ENCODE measurements around the gene ZNF3.

ZNF3 gene

DNA sequence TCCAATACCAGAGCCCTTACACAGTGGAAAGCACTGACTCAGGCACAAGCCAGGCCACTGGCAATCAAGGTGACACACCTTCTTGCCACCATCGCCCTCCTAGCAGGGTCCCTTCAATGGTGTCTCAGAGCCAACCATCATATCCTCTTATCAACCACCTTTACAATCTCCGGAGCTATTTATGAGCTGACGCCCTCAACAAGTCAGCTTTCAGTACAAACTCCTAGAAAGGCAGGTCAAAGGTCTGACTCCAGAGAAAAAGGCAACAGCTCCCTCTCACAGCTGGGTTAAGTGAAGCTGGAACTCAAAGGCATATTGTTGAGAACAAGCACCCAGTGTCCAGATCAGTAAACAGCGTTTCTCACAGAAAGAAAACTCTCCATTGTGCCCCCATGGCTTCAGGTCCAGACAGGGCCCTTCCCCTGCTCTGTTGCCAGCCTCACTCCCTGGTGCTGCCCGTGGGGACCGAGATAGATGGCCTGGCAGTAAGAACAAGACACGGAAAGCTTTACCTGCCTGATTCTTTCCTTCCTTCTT is 2.4 kb downstream of the ZNF3 start:
- H3K4me3 ChIP-seq (ENCODE audit: low read depth, low read length), result no peak overlapping the region
- DNase-seq (ENCODE audit: low read depth), result no peak
- TF ChIP-seq, protein P1, sequence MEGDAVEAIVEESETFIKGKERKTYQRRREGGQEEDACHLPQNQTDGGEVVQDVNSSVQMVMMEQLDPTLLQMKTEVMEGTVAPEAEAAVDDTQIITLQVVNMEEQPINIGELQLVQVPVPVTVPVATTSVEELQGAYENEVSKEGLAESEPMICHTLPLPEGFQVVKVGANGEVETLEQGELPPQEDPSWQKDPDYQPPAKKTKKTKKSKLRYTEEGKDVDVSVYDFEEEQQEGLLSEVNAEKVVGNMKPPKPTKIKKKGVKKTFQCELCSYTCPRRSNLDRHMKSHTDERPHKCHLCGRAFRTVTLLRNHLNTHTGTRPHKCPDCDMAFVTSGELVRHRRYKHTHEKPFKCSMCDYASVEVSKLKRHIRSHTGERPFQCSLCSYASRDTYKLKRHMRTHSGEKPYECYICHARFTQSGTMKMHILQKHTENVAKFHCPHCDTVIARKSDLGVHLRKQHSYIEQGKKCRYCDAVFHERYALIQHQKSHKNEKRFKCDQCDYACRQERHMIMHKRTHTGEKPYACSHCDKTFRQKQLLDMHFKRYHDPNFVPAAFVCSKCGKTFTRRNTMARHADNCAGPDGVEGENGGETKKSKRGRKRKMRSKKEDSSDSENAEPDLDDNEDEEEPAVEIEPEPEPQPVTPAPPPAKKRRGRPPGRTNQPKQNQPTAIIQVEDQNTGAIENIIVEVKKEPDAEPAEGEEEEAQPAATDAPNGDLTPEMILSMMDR (IDR thresholded peaks at IDR 0.05; ENCODE audit: low read depth, low read length, missing control alignments), result no peak

DNA sequence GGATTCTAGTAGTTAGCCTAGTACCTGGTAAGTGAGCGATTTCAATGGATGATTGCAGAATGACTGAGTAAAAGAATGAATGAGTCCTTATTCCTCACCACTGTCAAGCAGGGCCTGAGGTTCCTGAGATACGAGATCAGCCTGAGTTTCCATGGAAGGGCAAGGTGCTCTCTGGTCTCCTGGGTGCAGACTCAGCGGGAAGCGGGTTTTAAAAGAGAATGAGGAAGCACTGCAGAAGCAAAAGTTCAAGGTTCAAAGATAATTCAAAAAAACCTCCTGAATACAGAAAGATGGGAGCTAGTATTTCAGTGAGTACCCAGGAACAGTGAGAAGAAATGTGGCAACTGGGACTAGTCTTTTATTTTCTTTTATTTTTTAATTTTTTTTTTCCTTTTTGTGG is 4.3 kb downstream of the ZNF3 start:
- no peak overlapping the region for H3K4me3 ChIP-seq (ENCODE audit: low read depth, low read length)
- TF ChIP-seq, protein P1 (IDR thresholded peaks at IDR 0.05; ENCODE audit: low read depth, low read length, missing control alignments), result no peak
- DNase-seq (ENCODE audit: low read depth), result no peak

DNA sequence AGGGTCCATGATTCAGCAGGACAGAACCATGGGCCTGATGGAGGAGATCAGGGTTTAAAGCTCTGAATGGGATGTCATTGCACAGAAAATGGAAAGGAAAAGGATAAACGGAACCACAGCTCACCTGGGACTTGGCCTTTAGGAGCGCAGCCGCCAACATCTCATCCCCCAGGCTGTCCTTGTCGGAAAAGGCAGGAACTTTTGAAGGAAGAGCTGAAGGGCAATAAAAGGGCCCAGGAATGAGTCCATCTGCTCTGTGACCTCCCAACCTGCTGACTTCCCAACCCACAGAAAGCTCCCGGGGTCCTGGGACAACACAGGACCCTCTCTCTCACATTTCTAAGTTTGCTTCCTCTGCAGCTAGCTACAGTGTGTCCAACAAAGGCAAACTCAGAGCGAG is 6.1 kb downstream of the ZNF3 start:
- TF ChIP-seq, protein P1 (IDR thresholded peaks at IDR 0.05; ENCODE audit: low read depth, low read length, missing control alignments), result no peak
- DNase-seq (ENCODE audit: low read depth), result no peak
- no peak overlapping the region for H3K4me3 ChIP-seq (ENCODE audit: low read depth, low read length)

DNA sequence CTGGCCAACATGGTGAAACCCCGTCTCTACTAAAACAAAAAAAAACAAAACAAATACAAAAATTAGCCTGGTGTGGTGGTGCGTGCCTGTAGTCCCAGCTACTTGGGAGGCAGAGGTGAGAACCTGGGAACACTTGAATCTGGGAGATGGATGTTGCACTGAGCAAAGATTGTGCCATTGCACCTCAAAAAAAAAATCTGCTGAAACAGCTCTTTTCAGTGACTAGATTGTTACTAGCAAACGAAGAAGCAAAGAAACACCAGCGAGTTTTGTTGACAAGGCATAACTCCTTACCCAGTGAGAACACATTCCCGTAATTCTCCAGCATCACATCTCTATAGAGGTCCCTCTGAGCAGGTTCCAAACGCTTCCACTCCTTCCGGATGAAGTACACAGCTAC is 6.7 kb downstream of the ZNF3 start:
- DNase-seq (ENCODE audit: low read depth), result no peak
- TF ChIP-seq, protein P1 (IDR thresholded peaks at IDR 0.05; ENCODE audit: low read depth, low read length, missing control alignments), result no peak
- H3K4me3 ChIP-seq (ENCODE audit: low read depth, low read length), result no peak overlapping the region

DNA sequence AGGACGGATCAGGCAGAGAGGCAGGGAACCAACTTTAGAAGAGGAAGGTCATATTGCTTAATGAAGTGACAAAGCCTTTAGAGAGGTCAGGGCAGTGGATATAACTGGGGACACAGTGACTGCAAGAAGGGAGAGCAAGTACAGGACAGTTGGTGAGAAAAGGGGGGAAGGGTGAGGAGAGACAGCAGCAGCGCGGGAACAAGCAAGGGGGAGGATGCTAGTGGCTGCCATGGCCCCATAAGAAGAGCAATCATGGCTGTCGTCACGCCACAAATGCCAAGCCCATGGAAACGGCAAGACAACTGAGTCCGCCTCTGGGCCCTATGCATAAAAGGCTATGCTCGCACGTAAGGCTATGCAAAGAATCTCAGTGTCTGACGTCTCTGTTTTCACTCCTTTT is 9.1 kb downstream of the ZNF3 start:
- TF ChIP-seq, protein P1 (IDR thresholded peaks at IDR 0.05; ENCODE audit: low read depth, low read length, missing control alignments), result no peak
- no peak overlapping the region for H3K4me3 ChIP-seq (ENCODE audit: low read depth, low read length)
- no peak for DNase-seq (ENCODE audit: low read depth)

DNA sequence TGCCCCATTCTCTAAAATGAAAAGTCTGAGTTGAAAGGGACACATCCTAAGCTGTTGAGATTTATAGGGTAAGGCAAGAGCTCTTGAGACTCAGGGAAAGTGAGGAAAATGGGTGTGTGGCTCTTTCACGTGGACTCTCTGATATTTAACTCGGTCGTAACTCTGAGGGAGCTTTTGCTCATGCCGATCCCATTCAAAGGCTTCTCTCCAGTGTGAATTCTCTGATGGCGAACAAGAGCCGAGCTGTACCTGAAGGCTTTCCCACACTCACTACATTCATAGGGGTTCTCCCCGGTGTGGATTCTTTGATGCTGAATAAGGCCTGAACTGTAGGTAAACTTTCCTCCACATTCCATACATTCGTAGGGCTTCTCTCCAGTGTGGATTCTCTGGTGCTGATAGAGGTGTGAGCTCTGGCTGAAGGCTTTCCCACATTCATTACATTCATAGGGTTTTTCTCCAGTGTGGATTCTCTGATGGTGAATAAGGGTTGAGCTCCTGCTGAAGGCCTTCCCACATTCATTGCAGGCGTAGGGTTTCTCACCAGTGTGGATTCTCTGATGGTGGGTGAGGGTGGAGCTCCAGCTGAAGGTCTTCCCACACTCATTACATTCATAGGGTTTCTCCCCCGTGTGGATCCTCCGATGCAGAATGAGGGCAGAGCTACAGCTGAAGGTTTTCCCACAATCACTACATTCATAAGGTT is 10.4 kb downstream of the ZNF3 start:
- no peak overlapping the region for H3K4me3 ChIP-seq (ENCODE audit: low read depth, low read length)
- TF ChIP-seq, protein P1 (IDR thresholded peaks at IDR 0.05; ENCODE audit: low read depth, low read length, missing control alignments), result no peak
- no peak for DNase-seq (ENCODE audit: low read depth)

DNA sequence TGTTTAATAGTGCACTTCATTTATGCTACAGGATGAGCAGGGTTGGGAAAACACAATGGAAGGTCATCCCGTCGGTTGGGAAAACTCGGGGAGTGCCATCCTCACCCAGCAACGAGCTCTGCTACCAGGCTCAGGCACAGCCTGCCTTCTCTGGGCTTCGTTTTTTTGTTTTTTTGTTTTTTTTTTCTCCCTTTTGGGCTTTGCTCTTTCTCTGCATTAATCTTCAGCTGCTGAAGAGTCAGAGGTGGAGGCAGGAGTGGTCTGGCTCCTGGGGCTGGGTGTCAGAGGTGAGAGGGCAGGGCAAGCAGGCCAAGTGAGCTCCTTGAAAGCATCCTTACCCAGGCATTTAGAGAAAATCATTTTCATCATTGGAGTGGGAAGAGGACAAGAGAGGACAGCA is 11.5 kb downstream of the ZNF3 start:
- DNase-seq (ENCODE audit: low read depth), result no peak
- H3K4me3 ChIP-seq (ENCODE audit: low read depth, low read length), result no peak overlapping the region
- TF ChIP-seq, protein P1 (IDR thresholded peaks at IDR 0.05; ENCODE audit: low read depth, low read length, missing control alignments), result no peak
